G401.6 (cell line): Measurements from ENCODE around the gene CARD19.

ENCODE experiments used
- FAIRE-seq: peaks from 2 replicates; lab custom pipeline; 2012; peaks lifted over from hg19 to GRCh38; lab: Jason Lieb, UNC

The CARD19 gene

GRCh38 chr9:93161786-93162562, 66.0 kb downstream of the CARD19 start:
- FAIRE-seq, result no peak
